Putamen (tissue), 1 donor: Measurements from ENCODE around the gene CDC14A.
"Not testable (repeated sequence)": the region's sequence is repeated elsewhere in the genome, so short reads cannot be mapped to it uniquely, and the experiment has no call there.

Experiments
- DNase-seq: peaks from one replicate; pipeline ENCODE4 v3.0.0-alpha.2; 2016; ENCODE audit warnings: low spot score

Gene CDC14A

DNA sequence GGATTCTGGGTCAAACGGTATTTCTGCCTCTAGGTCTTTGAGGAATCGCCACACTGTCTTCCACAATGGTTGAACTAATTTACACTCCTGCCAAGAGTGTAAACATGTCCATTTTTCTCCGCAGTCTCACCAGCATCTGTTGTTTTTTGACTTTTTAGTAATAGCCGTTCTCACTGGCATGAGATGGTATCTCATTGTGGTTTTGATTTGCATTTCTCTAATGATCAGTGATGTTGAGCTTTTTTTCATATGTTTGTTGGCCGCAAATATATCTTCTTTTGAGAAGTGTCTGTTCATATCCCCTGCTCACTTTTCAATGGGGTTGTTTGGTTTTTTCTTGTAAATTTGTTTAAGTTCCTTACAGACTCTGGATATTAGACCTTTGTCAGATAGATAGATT lies 53.6 kb downstream of the CDC14A start:
- not testable (repeated sequence) for DNase-seq

DNA sequence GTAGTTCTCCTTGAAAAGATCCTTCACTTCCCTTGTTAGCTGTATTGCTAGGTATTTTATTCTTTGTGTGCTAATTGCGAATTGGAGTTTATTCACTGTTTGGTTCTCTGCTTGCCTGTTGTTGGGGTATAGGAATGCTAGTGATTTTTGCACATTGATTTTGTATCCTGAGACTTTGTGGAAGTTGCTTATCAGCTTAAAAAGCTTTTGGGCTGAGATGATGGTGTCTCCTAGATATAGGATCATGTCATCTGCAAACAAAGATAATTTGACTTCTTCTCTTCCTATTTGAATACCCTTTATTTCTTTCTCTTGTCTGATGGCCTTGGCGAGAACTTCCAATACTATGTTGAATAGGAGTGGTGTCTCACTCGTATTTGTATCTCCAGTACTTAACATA lies 55.1 kb downstream of the CDC14A start:
- DNase-seq, result not testable (repeated sequence)

DNA sequence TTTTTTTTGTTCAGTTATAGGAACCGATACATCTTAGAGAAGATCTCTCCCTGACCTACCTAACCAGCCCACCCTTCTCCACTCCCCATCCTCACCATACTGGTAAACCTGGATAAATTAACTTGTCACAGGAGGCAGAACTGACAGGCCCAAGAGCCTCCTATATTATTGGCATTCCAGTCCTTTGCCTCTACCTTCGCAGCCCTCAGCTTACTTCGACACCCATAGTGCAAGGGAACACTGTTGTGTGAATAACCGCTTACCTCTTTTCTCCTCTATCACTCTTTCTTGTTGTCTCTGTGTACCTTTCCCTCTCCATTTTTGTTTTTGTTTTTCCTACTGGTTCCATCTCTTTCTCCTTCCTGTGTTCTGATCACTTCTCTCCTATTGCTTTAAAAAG lies 58.7 kb downstream of the CDC14A start:
- no peak for DNase-seq

DNA sequence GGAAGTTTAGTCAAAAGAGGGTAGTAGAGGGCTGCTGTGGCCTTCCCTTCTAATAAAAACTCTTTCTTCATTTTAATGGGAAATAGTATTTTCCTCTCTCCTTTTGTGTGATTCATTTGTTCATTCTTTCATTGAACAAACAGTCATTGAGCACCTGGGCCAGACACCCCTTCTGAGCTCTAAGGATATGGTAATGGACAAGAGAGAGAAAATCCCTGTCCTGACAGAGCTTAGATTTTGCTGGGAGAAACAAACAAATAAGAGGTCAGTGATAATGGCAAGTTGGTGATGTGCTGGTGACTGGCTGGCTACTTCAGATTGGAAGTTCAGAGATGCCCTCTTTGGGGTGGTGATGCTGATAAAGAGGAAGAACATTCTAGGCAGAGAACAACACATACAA lies 59.3 kb downstream of the CDC14A start:
- DNase-seq, result no peak

DNA sequence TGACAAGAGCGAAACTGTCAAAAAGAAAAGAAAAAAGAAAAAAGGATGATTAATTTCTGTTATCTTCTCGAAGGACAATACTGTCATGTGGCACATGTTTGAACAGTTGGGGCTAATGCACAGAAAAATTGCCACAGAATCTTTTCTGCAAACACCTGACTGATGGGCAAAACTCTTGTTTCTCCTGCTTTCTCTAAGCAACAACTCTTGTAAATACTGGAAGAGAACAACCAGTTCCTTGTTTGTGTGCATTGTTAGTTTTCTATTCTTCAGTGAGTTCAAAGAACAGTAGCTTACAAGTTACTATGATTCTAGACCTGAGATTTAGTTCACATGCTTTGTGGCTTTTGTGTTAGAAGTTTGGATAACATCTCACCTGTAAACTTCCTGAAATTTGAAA lies 60.7 kb downstream of the CDC14A start:
- no peak for DNase-seq

DNA sequence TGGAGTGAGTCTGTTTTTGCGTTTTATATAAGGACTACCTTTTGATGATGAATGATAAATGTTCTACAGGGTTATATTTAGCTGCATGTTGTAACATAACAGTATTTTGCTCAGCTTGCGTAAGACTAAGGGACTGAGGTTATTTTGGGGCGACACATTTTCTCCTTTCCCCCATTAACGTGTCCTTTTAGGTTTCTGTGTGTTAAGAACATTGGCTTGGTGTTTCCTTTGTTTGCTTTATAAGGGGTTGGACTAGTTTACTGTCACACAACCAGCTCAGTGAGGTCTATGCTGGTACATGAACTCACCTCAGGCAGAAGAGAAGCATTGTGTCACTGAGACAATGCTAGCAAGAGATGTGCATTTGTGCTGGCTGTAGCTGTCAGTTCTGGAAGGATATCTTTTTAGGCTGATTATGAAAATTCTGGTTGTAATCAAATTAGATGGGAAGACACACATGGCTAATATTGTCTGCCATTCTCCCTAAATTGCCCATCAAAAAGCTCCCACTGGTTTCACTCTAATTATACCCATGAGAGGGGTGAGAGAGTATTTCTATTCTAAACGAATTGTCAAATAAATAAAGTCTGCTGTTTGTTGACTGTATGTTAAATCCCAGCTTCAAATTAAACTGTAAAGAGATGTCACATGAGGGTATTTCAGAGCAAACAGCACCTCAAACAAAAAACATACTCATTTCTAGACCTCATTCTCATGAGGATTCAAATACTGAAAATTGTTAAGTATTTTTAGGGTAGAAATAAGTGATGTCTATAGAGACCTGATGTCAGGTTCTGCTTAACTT lies 62.6 kb downstream of the CDC14A start:
- DNase-seq, result no peak

DNA sequence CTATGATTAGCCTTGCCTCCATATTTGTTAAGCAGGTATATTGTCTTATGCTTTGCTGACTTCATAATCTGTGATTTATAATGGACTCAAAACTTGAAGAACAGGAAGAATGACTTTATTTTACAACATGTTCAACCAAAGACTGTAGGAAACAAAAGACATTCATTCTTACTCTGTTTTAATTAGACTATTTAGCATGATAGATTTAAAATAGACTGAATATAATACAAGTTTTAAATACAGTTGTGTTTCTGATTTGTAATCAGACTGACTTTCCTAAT lies 63.1 kb downstream of the CDC14A start:
- DNase-seq, result no peak

DNA sequence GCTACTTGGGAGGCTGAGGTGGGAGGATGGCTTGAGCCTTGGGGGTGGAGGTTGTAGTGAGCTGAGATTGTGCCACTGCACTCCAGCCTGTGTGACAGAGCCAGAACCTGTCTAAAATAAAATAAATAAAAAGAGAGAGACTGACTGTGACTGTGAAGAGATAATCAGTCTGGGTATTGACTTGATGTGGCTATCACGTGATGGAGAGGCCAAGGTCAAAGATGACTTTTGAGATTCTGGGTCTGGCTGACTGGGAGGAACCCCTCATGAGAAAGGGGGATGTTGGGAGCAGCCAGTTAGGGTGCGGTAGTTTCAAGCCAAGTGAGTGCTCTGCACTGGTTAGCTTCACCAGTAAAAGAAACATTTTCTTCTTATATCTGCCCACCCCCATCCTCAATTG lies 66.8 kb downstream of the CDC14A start:
- DNase-seq, result no peak

DNA sequence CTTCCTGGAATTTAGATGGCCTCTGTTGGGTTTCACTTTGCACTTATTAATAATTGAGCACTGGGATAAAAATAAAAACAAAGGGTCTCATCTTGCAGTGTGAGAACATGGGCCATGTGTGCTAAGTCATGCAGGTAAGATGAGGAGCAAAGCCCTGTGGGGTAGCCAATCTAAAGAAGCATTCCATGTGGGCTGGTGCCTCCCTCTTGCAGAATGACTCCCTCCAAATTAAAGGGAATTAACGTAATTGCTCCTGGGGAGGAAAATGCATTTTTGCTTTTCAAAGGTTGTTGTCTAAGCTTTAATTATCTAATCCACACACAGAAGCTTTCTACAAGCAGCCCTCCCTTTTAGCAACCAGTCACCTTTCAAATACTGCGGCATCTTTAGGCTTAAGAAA lies 69.8 kb downstream of the CDC14A start:
- DNase-seq, result no peak

DNA sequence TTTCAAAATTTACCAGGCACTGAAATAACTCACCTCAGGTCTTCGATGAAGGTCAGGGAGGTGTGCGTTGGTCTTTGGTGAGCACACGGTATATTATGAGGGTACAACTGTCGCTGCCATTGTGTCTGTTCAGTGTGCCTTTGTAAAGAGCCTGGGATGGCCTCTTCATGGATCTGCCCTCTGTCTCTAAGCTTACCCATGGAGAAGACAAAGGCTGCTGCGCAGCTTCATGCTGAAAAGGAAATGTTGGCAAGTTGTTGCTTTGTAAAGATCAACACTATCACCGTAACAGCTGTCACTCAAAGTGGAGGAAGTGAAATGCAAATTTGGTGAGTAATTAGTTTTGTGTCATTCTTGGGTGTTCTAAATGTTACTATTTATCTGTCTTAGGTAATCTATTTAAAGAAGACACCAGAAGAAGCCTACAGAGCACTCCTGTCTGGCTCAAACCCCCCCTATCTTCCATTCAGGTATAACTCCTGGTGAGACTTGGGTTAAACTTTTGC lies 71.6 kb downstream of the CDC14A start:
- no peak for DNase-seq

DNA sequence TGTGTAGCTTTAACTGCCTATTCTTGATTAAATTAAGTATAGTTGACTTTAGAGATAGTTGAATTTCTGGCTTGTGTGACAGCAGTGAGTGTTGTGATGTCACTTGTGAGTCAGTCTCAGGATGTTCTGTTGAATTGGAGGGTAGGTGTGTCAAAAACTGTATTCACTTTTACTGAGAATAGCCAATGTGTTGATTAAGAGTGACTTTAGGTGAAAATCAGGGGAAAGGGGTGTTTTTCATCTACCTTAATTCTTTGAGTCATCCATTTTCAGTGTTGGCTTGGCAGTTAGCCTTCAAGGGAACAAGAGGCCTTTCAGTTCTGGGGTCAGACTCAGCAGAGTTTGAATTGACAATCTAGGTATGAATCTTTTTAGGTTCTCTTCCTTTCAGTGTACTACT lies 75.9 kb downstream of the CDC14A start:
- no peak for DNase-seq

DNA sequence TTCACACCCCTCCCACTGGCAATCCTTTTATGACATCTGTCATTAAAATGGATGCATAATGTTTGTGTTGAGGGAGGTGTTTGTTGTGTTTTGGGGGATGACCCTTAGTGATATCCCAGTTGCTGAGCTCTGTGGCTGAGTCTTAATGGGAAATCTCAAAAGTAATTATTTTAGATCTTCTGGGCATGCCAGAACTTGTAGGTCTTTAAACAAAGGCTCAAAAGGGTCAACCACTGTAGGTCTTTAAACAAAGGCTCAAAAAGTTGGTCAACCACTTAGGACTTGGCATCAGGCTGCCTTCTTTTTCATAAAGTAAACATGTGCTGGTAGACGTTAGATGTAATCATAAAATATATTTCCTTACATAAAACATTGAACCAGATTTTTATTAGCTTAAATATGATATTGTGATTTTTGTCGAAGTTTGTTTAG lies 78.0 kb downstream of the CDC14A start:
- DNase-seq, result no peak

DNA sequence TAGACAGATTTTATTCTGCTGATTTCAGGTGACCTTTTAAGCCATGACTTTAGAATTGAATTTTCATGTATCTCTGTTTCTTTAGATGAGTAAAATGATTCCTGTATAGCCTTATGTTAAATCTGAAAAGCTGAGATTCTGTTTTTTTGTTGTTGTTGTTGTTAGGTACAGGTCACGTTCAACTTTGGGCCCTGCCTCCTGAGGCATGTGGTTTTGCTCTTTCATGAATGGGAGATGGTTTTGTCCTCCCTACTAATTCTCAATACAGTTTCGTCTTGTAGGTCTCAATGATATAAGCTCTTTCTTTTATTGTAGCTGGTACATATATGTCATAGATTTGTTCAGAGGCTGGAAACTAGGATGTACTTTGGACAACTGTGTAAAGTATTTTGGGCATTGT lies 79.6 kb downstream of the CDC14A start:
- DNase-seq, result no peak

DNA sequence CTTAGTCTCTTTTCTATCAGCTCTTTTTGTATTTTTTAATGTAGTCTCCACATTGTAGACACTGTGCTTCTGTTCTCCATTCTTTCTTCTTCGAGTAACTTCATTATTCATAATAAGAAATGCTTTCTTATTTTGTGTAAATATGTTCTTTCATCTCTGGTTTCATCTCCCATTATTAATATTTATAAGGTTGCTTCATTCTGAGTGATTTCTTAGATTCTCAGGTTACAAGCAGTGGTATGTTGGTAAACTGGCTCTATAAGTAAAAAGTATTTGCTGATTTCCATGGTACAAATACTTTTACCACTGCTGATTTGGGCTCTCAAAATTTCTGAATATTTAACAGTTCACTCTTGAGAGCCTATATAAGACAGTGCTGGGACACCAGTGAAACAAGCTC lies 81.3 kb downstream of the CDC14A start:
- DNase-seq, result no peak

DNA sequence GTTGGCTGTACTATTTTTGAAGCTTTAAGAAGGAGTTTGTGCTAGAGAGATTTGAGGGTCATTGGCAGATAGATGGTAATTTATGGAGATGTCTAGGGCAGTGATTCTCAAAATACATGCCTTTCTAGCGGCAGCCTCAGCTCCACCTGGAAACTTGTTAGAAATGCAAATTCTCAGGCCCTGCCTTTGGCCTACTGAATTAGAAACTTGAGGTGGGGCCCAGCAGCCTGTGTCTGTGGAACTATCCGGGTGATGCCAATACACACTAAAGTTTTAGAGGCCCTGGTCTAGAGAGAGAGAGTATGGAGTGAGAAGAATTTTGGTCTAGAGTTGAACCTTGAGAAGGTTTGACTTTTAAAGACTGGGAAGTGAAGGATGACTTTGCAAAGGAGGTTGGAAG lies 82.5 kb downstream of the CDC14A start:
- DNase-seq, result no peak

DNA sequence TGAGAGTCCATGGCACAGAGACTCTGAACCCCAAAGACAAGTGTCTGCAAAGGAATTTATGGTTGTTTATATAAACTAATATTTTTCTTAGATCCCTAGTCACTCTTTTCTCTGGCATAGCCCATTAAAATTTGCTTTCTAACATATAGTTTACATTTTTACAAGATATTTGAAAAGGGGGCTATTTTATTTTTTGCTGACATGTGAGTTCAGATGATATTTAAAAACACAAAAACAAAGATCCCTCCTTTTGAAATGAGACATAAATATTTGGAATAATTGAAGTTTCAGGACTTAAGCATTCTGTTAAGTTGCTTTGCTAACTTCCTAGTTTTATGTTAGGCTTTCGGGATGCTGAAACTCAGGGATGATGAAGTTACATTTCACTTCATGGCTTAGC lies 86.1 kb downstream of the CDC14A start:
- no peak for DNase-seq

DNA sequence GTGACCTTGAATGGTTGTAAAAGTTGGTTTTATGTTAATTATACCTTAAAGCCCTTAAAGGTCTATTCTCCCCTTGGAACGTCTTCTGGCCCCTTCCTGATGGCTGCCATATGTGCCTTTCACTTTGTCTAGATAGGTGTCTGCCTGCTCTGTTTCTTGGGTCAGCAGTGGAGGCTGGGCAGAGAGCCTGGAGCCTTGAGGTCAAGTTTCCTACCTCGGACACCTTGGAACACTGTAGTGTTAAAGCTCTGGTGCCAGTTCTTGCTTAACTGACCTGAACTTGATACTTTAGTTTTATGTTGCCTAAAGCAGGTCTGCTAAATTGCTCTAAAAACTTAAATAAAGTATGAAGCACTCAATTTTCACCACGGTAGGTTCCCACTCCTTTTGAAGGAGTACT lies 86.5 kb downstream of the CDC14A start:
- DNase-seq, result no peak

DNA sequence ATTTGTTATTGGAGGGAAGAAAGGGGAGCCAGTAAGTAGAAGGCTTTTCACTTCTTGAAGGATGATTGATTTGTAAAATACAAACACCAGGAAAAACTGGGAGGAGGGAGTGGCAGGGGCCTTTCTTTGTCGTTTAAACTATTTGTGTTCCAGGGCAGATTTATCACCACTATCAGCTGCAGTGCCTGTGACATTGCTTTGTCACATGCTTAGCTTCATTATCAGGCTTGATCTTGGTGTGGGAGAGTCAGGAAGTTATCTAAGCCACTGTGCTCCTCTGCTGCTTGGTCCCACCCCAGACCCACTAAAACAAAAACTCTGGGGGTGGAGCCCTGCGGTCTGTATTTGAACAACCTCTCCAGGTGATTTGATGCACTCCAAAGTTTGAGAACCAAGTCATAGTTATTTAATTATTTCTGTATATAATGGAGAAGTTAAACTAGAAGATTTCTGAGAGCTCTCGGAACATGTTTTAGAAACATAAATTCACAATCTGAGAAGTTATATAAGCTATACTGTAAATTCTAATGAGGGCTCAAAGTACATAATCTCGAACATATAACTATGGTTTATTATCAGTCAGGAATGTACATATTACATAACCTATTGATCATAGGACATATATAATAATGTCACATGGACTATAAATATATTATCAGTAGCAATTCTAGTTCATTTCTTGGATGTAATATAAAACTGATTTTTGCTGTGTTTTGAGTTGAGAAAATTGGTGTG lies 87.9 kb downstream of the CDC14A start:
- DNase-seq, result no peak

DNA sequence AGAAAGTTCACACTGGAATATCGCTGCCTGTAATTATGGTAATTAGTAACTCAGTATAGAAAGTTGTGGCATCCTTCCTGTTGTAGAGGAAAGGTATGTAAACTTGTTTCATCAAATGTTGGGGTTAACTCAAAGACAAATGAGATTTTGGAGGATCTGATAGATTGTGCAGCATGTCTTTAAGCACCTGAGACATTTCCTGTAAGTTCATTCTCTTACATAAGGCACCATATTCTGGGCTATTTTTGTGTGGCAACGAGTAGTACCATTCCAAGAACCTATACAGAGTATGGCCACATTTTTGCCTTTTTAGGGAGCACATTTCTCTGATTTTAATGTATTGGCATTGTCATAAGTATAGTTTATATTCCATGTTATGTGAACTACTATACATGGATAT lies 88.8 kb downstream of the CDC14A start:
- no peak for DNase-seq

DNA sequence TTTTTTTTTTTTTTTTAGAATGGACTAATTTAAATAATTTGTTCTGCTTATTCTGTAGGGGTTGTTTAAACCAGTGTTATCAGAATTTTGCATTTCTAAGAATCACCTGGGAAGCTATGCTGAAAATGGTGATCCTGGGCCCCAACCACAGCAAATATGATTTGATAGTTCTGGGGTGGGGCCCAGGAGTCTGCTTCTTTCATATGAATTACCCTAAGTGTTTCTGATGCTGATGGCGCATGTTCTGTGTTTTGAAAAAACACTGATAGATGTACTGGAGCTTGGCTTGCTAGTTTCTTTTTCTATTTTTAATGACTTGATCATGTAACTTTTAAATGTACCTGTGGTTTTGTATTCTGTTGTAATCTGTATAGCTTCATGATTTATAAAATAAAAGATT lies 89.3 kb downstream of the CDC14A start:
- DNase-seq, result no peak

DNA sequence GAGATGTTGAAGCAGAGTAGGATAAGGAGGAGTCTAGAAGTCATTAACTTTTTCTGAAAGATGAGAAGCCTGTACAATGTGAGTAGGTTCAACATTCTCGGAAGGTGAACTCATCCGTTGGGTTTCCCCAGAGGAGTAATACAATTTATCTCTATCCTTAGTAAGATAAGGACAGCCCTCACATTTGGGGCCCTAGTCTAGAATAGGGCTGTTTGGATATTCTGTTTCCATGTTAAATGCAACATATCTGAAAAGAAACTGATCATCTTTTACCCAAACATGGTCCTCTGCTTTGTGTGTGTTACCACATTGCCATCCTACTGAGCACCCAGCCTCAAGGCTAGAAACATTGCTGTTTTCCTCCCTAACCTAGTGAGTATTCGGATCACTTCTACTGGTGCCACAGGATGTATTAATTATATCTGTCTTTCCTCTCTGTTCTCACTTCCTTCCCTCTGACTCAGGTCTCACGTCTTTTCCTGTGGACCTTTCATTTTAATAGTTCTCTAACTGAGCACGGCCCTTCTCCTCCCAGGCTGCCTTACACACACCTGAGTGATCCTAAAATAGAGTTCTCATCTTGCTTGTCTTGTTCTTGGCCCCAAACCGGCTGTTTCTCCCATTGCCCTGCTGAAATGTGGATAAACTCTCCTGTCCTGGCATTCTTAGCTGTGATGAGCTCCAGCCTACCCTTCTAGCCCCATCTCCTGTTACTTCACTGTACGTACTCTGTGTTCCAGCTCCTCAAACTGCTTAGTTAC lies 91.7 kb downstream of the CDC14A start:
- no peak for DNase-seq

DNA sequence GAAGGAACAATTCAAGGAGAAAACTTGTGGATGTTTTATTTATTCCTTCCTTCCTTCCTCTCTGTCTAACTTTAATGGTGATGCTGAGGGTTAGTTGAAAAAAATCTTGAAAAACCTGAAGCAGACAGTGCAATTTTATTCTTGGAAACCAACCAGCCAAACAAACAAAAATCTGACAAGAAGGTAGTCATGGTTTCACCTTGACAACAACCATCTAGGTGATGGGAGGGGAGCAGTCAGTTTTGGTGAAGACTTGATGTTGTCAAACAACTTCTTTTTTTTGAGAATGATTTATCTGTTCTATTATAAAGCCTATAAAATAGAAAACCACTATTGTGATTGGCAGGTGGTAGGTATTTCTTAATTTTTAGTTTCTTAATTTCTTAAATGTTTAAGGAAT lies 93.3 kb downstream of the CDC14A start:
- DNase-seq, result no peak

DNA sequence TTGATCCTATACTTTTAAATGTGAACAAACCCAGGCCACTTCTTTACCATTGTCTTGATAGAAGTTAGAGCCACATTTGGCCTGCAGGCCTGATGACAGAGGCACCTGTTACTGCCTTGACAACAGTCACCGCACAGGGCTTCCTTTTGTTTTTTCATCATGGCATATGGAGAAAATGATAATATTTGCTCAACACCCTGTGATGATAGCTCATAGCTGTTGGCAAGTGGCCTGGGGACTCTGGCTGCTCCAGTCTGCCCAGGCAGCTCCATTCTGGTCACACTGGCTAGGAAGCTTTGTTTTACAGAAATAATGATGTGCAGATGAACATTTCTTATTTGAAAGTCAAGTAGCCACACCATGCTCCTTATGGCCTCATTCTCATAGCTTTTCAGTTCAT lies 96.1 kb downstream of the CDC14A start:
- no peak for DNase-seq
